GM21528 (cell line): ENCODE measurements around the gene TTLL8.

Experiments used
- ATAC-seq: cut with Tn5 transposase; IDR thresholded peaks from one replicate; pipeline ENCODE4 v1.9.1; 2021; ENCODE audit warnings: mild to moderate bottlenecking, moderate library complexity; ENCODE audit not compliant: unreplicated experiment, low FRiP score

Gene TTLL8

DNA sequence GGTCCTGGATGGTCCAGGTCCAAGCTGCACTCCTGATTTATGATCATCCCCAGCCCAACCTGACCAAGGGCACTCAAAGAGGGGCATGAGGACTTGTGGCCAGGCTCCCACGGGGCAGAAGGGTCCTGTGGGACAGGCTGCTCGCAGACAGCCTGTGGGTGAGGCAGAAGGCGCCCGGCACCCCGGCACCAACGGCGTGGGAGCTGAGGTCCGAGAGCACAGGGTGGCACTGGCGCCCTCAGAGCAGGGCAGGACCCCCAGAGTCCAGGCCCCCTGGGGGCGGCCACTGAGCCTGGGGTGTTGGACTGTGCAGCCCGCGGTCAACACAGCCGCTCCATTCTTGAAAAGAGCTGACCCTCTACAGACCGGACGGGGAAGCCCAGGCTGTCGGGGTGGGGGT is 48.8 kb downstream of the TTLL8 start:
- ATAC-seq: no peak

GRCh38 chr22:50008151-50009040 is 49.7 kb downstream of the TTLL8 start:
- no peak for ATAC-seq

DNA sequence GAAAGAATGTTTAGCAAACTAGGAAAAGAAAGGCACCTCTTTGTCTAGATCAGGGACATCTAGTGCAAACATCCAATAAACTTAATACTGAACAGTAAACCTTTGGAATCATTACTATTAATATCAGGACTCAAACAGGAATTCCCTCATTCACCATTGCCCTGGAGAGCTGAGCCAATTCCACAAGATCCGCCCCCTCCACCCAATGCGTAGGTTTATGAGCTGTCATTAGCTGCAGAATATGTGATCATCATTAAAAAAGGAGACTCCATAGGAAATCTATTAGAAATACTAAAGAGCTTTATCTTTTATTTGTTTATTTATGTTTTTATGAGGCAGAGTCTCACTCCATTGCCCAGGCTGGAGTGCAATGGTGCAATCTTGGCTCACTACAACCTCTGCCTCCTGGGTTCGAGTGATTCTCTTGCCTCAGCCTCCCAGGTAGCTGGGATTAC is 51.0 kb downstream of the TTLL8 start:
- no peak for ATAC-seq

DNA sequence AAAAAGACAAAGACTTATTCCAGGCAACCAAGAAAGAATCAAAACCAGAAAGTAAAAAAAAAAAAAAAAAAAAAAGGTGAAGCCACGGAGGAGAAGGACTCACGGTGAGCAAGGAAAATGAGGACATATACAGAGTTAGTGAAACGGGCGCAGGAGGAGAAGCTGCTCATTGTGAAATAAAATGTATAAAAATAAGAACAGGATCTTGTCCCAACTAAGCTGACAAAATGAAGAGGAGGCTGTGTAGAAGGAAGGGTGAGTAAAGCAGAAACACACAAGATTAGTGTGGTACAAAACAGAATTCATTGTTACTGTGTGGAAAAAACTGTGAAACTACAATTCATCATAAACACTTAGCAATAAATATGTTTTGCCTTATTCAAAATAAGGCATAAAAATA is 53.2 kb downstream of the TTLL8 start:
- ATAC-seq: no peak

DNA sequence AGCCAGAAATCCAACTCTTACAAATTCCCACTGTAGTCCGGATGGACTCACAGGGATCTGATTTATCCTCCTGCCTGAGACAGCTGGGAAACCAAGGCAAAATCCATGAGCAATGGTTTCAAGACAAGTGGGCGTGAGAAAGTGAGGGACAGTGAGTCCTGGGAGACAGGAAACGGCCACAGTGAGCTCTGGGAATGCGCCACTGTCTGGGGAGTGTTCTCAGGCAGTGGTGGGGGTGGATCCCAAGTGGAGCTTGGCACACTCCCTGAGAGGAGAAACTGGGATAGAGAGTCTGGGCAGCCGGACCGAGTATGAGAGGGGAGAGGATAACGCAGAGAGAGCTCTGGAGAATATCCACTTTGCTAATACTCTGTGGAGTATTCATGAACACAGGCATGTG is 55.3 kb downstream of the TTLL8 start:
- no peak for ATAC-seq

DNA sequence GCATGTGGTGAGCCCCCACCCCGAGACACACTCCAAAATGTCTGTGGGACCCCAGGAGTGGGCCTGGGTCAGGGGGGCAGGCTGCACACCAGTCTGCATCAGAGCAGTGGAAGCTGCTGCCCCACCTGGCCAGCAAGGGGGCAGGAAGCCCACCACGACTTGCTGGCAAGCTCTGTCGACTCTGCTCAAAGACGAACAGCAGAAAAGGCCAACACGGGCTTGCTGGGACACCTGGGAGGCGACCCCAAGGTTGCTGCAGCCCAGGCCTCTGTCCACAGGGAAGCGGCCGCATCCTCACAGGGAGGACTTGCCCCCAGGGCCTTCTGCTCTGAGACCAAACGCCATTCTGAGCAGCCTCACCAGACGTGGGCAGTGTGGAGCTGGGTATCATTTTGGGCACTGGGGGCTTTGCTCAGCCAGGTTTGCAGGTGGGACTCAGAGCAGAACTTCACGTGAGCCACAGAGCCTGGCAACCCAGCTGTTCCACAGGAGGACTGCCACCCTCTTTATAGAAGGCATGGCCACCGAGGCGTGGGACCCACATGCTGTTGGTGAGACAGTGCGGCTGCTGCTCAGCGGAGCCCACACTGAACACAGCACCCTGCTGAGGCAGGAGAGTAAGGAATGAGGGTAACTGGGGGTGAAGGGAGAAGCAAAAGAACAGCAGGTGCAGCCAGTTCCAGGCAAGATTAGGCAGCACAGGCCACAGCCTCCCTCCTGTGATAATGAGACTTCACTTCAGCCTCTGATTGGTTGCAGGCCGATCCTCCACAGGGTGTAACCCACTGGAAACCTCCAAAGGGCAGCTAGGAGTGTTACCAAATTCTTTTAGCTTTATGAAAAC is 56.5 kb downstream of the TTLL8 start:
- no peak for ATAC-seq

DNA sequence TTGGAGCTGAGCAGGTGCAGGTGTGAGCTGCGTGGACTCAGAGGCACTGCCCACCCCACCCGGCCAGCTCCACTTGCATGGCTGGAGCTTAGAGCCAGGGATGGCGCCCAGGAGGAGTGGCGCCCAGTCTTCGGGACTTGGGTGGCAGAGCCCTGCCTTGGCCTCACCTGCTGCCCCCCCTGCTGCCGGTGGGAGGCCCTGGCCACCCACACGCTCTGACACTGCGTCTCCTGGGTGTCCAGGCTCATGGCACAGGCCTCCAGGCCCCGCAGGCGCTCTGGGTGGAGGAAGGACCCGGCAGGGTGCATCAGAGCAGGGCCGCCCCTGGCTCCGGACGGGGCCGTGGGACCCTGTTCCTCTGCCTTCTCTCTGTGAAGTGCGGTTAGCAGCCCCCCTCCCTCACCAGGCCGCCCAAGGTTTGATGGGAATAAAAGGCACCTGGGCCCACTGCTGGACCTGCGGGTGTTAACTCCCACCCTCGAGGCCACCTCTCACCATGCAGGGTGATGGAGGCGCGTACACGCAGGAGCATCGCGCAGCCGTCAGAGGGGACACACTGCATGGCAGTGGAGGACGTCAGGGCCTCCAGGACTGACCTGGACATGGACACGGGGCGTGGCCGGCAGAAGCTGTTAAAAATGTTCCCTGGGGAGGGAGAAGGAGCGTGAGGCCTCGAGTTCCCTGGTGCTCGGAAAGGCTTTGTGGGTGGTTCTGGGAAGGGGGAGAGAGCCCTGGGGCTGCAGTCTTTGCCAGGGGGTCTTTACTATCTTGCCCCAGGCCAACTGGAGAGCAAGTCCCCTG is 57.3 kb downstream of the TTLL8 start:
- ATAC-seq: no peak

- ATAC-seq: no peak
Observed at GRCh38 chr22:49999946-50000586, 58.0 kb downstream of the TTLL8 start.

- no peak for ATAC-seq
Observed at GRCh38 chr22:49999063-49999945, 58.8 kb downstream of the TTLL8 start.

DNA sequence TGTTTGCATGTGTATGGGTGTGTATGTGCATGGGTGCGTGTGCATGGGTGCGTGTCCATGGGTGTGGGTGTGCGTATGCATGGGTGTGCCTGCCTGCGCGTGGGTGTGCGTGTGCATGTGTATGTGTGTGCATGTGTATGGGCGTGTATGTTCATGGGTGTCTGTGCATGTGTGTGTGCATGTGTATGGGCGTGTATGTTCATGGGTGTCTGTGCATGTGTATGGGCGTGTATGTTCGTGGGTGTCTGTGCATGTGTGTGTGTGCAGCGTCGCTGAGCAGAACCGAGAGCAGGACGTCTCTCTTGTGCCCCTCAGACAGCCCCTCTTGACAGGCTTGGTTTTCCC is 59.4 kb downstream of the TTLL8 start:
- no peak for ATAC-seq

- no peak for ATAC-seq
Observed at GRCh38 chr22:49997932-49998717, 60.0 kb downstream of the TTLL8 start.

GRCh38 chr22:49997251-49997599 is 60.9 kb downstream of the TTLL8 start:
- no peak for ATAC-seq

DNA sequence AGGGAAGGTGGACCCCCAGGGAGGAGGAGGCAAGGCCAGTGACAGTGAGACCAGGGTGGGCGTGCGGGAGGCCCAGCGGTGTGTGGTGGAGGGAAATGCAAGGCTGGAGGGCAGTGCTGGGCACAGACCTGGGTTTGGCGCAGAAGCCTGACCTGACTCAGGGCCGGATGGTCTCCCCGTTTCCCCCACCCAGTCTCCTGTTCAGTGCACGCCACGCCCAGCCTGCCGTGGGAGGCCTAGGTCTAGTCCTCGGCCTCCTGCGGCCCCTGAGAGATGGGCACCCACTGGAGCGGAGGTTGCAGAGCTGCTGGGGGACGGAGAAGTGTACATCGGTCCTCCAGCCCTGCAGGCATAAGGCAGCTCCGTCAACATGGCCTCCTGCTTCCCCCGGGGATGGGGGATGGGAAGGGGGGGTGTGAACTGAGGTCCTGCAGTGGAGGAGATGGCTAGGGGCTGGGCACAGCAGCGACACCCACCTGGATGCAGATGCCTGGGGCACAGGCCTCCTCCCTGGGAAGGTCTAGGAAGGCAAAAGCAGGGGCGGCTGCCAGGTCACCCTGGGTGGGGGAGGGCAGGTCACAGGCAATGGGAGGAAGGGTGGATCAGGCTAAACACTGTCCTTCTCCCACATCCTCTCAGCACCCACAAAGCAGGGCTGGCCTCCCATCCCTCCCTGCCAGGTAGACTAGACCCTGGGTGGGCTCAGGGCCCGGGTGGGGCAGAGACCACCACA is 61.4 kb downstream of the TTLL8 start:
- ATAC-seq: no peak

- no peak for ATAC-seq
Observed at GRCh38 chr22:49996119-49996517, 62.0 kb downstream of the TTLL8 start.

DNA sequence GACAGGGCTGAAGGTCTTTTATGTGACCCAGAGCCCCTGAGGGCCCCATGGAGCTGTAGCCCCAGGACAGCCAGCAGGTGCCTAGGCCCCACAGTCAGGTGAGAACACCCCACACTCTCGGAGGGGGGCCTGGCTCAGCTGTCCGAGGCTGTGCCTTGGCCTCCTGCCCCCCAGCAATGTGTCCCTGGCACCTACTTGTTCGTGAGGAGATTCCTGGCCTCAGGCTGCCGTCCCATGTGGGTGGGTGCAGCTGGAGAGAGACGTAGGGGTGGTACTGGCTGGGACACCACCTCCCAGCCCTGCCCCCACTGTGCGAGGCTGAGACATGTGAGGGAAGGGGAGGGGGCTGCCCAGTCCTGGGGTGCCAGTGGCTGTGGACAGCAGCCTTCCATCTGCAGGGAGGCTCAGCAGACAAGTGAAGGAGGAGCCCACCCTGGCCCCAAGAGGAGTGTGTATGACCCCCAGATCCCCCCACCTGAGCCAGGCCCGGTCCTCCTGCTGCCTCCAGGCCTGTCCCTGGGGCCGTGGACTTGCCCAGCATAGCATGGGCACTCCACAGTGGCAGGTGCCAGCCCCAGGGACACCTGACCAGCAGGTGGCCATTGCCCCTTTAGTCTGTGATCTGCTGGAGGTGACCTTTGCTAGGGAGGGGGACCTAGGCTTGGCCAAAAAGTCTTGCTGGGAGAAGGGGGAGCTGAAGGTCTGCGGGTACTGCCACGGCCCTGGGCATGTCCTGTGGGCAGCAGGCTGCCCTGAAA is 62.6 kb downstream of the TTLL8 start:
- no peak for ATAC-seq

- ATAC-seq: no peak
Observed at GRCh38 chr22:49995041-49995360, 63.1 kb downstream of the TTLL8 start.

DNA sequence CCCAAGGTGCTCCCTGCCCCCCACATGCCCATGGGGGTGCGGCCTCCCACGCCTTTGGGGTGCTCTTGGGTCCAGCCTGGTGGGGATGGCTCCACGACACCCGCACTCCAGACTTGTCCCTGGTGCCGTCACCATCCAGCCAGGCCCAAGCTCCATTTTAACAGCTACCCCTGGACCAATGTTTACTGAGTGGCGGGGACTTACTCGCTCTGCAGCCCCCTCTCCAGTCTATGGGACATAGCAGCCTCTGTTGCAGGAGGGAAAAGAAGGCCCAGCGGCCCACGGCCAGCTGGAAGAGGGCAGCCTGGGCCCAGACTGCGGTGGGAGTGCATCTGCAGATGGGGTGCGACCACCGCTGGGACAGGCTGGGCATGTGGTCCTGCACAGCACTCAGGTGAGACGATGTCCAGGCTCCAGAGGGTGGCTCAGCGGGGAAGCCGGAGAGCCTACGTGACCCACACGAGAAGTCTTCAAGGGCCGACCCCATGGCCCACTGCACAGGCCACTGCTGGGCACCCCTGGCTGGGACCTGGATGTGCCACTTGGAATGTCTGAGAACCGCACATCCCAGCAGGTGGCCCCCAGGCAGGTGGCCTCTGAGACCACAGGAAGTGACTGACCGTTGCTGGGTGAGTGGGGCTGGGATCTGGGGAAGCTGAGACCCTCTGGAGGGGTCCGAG is 63.6 kb downstream of the TTLL8 start:
- ATAC-seq: no peak
